Hepatocyte (in vitro differentiated cells): ENCODE results near the gene F8.

Source experiments
- EZH2phosphoT487 ChIP-seq: fragments of 200-600 bp; sonication (generic); IDR thresholded peaks from one replicate; pipeline ENCODE4 v1.6.1; 2018; ENCODE audit warnings: antibody characterized with exemption, mild to moderate bottlenecking, low read depth, moderate library complexity; ENCODE audit not compliant: unreplicated experiment, severe bottlenecking
- TF ChIP-seq, protein P1 (sequence below): fragments of 200-600 bp; sonication (generic); IDR thresholded peaks from 2 replicates; pipeline ENCODE4 v1.5.1; 2016; ENCODE audit warnings: antibody characterized with exemption, mild to moderate bottlenecking; ENCODE audit not compliant: poor library complexity

DNA sequence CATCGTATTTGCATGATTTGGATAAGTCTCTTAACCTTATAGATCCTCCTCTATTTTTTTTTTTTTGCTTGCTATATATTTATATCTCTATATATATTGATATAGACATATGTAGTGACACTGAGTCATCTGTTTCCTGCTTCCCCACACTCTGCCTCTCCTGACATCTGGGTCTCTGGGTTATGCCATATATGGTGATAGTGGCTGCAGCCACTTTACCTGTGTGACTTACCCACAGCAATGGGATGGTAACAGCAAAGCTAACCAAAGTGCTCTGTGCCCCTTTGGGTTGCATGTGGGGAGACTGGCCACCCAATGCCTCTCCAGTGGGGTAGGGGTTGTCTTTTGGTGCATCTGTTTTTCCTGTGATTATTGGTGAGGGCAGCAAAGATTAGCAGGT is 33.9 kb upstream of the F8 start:
- TF ChIP-seq, protein P1, sequence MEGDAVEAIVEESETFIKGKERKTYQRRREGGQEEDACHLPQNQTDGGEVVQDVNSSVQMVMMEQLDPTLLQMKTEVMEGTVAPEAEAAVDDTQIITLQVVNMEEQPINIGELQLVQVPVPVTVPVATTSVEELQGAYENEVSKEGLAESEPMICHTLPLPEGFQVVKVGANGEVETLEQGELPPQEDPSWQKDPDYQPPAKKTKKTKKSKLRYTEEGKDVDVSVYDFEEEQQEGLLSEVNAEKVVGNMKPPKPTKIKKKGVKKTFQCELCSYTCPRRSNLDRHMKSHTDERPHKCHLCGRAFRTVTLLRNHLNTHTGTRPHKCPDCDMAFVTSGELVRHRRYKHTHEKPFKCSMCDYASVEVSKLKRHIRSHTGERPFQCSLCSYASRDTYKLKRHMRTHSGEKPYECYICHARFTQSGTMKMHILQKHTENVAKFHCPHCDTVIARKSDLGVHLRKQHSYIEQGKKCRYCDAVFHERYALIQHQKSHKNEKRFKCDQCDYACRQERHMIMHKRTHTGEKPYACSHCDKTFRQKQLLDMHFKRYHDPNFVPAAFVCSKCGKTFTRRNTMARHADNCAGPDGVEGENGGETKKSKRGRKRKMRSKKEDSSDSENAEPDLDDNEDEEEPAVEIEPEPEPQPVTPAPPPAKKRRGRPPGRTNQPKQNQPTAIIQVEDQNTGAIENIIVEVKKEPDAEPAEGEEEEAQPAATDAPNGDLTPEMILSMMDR: no peak
- no peak for TF ChIP-seq EZH2phosphoT487
